ENCODE data around the gene MYO18B.

DNA sequence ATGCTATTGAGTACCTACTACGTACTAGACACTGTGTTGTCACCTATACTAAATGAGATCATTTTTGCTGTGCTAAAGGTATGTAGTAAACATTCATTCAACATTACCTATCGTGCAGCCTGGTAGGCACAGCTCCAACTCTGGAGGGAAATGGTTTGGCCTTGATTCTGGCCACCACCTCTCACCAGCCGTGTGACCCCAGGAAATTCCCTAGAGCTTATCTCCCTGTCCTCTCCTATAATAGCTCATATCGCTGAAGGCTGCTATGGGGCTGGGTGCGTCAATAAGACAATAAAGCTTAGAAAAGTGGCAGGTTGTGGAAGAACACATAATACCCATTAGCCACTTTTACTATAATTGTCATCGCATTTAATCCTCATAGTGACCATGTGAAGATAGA, 107.5 kb downstream of the MYO18B start:
- no peak for TF ChIP-seq CTCF (IDR thresholded peaks at IDR 0.05)
- TF ChIP-seq POLR2A (IDR thresholded peaks at IDR 0.05) = no peak

Data from right lobe of liver (tissue), 4 donors.